Measurements from ENCODE around the gene NEDD4L.

The NEDD4L gene

DNA sequence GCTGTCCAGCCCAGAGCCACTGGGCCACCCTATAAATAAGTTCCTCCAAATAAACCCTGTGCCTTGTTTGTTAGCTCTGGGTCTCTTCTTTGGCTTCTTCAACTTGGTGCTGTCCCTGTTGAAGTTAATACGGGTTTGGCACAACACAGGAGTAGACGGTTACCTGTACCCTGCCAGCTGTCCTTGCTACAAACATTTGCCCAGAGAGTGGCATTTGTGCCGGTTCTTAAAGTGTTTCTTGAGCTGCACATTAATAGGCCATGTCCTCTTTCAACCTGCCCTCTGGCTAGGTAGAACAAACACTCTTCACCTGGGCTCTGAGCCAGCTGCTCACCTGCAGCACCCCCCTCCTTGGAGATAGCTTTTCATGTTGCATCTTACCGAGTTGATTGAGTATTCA, 139.2 kb downstream of the NEDD4L start:
- no peak for TF ChIP-seq ZNF274 (IDR thresholded peaks at IDR 0.05; ENCODE audit: low read depth, low read length)
- no peak overlapping the region for H3K4me3 ChIP-seq (ENCODE audit: low read length)

DNA sequence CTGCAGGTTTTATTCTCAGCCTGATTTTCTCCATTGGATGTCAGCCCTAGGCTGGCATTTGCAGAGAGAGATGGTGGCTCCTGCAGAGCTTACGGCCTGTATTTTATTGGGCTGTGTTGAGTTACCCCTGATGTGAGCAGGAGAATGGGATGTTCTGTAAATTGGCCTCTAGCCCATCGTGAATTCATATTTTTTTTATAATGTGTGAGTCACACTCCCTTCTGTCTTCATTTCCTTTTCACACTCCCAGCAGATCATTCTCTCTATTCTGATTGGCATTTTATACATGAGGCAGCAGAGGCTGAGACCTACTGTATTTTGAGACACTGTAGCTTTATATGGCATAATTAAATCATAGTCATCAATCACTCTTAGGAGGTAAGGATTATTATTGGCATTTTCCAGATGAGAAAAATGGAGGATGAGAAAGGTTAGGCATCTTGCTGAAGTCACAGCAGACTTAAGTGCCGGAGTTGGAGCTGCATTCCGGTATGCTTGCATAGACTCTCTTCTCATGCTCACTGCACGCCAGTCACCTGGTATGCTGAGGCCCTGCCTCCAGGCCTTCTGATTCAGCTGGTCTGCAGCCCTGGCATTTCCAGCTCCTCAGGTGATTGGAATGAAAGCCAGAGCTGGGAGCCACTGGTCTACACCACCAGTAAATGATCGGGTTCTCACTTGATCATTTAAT, 142.4 kb downstream of the NEDD4L start:
- TF ChIP-seq ZNF274 (IDR thresholded peaks at IDR 0.05; ENCODE audit: low read depth, low read length), result no peak
- H3K4me3 ChIP-seq (ENCODE audit: low read length), result no peak overlapping the region

DNA sequence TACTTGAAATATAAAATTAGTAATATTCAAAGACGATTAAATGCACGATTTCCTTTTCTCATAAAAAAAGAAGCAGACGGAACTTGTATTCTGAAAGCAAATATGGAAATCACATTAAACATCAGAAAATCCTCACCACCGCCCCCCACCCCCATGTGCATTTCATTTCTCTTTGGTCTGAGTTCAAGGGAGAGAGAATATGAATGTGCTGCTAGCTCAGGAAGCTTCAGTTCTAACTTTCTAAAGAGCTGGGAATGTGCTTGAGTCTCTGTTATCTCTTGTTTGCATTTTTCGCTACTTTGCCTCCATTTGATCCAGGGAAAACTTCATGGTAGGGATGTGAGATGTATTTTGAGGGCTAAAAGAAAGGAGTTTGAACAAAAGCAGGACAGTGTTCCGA, 143.6 kb downstream of the NEDD4L start:
- TF ChIP-seq ZNF274 (IDR thresholded peaks at IDR 0.05; ENCODE audit: low read depth, low read length), result no peak
- no peak overlapping the region for H3K4me3 ChIP-seq (ENCODE audit: low read length)

DNA sequence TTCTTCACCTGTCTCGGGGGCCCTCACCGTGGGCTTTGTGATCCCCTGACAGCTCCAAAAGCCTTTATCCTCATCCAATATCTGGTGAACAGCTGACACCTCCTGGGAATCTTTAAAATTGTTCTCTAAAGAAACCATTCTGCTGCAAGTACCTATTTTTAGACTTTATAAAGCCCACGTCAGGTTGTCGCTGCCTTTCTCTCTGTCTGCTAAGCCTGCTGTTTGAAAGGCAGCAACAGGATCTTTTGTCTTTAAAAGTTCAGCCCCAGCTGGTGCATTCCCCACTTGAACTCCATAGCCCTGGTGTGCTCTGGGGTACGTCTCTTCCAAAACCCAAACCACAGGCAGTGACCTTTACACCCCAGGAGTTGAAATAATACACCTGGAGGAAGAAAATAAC, 145.0 kb downstream of the NEDD4L start:
- no peak for TF ChIP-seq ZNF274 (IDR thresholded peaks at IDR 0.05; ENCODE audit: low read depth, low read length)
- H3K4me3 ChIP-seq (ENCODE audit: low read length), result no peak overlapping the region

DNA sequence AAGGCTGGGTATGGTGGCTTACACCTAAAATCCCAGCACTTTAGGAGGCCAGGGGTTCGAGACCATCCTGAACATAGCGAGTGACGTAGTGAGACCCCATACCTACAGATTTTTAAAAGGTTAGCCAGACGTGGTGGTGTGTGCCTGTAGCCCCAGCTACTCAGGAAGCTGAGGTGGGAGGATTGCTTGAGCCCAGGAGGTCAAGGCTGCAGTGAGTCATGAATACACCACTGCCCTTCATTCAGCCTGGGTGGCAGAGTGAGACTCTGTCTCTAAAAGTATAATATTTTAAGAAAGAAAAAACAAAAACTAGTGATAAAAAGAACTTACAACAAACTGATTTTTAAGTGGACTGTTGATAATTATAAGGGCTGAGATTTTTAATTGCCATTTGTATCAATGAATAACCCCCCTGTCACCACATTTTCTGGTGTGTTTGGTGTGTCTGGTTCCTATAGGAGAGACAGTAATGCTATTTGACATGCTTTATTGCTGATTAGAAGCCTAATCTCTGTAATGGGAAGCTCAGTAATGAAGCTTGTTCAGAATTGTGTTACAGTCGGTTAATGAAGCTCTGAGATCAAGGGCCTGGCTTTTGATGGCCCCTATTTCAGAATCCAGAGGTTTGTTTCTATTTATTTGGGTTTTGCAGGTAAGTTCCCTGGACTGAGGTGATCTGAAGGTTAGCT, 147.0 kb downstream of the NEDD4L start:
- no peak overlapping the region for H3K4me3 ChIP-seq (ENCODE audit: low read length)
- TF ChIP-seq ZNF274 (IDR thresholded peaks at IDR 0.05; ENCODE audit: low read depth, low read length), result no peak

DNA sequence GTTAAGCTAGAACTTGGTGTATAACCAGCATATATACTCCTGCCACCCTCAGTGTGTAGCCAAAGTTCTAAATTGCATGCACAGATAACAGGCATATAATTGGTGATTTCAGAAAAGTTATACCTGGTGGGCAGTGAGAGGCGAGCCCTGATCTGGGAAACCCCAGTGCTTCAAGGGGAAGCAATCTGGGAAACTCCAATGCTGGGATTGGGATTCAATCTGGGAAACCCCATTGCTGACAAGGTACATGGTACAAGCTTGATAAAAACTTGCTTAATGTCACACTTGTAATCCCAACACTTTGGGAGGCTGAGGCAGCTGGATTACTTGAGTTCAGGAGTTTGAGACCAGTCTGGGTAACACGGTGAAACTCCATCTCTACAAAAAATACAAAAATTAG, 147.6 kb downstream of the NEDD4L start:
- no peak for TF ChIP-seq ZNF274 (IDR thresholded peaks at IDR 0.05; ENCODE audit: low read depth, low read length)
- no peak overlapping the region for H3K4me3 ChIP-seq (ENCODE audit: low read length)

DNA sequence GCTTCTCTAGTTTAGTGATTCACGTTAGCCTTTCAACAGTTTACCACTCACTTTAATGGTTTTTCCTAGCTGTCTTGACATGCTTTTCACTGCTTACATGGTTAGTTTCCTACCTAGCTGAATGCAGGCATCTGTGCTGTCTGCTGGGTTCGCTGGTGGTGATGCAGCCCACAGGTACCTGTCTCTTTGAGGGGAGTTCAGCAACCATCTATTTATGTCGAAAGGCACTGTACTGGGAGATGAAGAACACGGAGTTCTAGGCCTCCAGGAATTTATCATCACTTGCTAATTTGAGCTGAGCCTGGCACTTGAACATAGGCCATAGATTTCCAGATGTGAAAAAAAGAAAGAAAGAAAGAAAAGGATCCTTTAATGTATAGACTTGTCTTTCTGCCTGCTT, 148.5 kb downstream of the NEDD4L start:
- H3K4me3 ChIP-seq (ENCODE audit: low read length), result no peak overlapping the region
- TF ChIP-seq ZNF274 (IDR thresholded peaks at IDR 0.05; ENCODE audit: low read depth, low read length), result no peak

DNA sequence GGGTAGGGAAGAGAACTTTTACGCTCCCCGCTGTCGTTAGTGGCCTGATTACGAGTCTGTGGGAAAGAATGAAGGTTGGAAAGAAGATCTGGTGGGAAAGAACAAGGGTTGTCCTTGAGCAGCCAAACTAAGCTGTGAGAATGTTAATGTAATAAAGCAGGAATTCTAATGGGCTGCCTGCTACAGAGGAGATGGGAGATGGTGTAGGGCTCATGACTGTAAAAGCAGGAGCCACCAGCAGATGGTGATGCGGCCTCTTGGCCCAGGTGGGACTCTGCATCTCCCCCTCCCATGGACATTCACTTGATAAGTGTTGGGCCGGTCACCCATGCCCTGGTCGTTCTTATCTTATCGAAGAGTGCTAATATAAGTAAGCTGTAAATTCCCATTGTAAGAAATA, 150.0 kb downstream of the NEDD4L start:
- TF ChIP-seq ZNF274 (IDR thresholded peaks at IDR 0.05; ENCODE audit: low read depth, low read length), result no peak
- H3K4me3 ChIP-seq (ENCODE audit: low read length), result no peak overlapping the region

DNA sequence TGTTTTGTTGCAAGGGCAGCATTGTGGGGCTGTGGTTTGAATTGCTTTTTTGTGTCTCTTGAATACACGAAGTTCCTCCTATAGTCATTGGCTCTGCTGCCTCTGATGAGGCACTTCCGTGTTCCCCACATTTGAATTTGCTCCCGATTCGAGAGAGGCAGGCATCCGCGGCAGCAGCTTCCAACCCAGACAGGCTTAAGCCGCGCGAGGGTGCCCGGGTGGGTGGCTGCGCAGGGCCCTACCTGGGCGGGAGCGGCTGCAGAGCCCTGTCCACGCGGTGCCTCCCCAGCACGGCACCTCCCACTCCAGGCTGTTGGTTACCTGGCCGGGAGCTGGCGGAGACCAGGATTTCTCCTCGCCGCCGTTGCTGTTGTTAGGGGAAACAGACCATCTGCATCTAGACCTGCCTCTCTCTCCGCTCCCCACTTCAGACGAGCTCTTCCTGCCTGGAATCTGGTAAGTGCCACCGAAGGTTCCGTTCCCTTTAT, 151.3 kb downstream of the NEDD4L start:
- no peak for TF ChIP-seq ZNF274 (IDR thresholded peaks at IDR 0.05; ENCODE audit: low read depth, low read length)
- peak overlapping the region; percentile 43 for H3K4me3 ChIP-seq (ENCODE audit: low read length)

DNA sequence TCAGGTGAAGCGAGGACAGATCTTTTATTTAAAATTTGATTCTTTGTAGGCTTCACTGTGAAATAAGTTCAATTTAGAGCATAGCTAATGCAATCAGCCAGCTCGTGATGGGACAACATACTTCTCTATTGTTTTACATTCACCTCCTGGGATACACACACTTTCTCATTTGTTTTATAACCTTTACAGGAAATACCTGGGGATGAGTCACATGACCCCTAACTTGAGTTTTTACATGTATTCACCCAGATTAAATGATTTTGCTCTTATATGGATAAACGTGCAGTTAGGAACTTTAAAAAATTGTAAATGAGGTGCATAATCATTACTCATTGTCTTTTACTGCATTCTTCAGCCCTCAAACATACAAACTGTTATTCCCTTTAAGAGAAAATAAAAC, 152.1 kb downstream of the NEDD4L start:
- TF ChIP-seq ZNF274 (IDR thresholded peaks at IDR 0.05; ENCODE audit: low read depth, low read length), result no peak
- H3K4me3 ChIP-seq (ENCODE audit: low read length), result peak overlapping the region; percentile 43; the same call in 1 of the 2 replicates

DNA sequence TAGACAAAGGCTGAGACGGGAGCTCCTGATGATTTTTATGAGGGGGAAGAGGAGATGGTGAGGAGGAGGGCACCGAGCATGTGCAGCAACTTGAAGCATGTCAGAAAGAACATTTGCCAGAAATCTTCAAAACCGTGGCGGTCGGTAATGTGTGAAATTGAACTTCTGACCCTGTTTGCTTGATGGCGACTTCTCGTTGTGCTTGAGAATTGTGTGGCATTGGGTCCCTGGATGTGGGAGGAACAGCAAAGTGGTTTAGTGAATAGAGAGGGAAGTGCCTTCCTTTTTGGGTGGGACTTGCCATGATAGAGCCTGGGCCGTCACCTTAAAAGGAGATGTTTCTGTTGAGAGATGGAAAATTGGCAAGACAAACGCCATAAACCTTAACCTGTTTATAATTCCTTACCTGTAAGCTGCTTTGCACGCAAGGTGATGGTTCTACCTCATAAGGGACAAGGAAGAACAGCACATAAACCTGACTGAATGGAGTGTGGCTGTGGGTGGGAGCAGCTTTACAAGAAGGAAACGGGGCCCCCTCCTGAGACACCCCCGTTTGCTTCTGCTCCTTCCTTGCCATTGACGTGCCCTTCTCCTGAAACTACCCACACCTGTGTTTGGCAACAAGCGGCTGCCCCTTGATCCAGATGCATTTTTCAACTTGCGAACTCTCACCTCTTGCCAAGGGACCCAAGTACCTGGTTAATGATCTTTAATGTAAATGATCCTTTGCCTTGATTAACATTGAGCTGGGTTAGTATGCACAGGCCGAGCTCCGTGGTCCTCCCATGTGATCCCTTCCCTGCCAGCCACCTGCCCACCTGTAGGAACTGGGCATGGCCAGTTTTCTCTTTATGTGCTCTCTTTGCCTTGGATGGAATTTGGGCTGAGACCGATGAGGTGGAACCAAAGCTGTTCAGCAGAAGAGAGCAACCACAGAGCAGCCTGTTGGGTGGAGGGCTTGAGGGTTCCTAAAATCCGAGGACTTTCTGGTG, 153.2 kb downstream of the NEDD4L start:
- no peak for TF ChIP-seq ZNF274 (IDR thresholded peaks at IDR 0.05; ENCODE audit: low read depth, low read length)
- no peak overlapping the region for H3K4me3 ChIP-seq (ENCODE audit: low read length)

DNA sequence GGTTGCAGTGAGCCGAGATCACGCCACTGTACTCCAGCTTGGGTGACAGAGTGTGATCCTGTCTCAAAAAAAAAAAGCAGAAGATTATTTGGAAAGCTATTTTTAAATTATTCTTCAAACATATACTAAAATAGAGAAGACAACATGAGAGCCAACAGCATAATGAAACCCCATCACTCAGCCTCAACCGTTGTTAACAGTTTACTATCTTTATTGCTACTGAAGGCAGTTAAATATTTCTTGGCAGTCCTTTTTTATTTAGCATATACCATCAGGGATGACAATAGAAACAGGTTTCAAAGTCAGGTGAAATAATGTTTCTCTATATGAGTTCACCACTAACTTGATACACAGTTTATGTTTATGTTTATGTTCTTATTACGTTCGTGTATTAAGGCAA, 157.2 kb downstream of the NEDD4L start:
- no peak for TF ChIP-seq ZNF274 (IDR thresholded peaks at IDR 0.05; ENCODE audit: low read depth, low read length)
- H3K4me3 ChIP-seq (ENCODE audit: low read length), result no peak overlapping the region

DNA sequence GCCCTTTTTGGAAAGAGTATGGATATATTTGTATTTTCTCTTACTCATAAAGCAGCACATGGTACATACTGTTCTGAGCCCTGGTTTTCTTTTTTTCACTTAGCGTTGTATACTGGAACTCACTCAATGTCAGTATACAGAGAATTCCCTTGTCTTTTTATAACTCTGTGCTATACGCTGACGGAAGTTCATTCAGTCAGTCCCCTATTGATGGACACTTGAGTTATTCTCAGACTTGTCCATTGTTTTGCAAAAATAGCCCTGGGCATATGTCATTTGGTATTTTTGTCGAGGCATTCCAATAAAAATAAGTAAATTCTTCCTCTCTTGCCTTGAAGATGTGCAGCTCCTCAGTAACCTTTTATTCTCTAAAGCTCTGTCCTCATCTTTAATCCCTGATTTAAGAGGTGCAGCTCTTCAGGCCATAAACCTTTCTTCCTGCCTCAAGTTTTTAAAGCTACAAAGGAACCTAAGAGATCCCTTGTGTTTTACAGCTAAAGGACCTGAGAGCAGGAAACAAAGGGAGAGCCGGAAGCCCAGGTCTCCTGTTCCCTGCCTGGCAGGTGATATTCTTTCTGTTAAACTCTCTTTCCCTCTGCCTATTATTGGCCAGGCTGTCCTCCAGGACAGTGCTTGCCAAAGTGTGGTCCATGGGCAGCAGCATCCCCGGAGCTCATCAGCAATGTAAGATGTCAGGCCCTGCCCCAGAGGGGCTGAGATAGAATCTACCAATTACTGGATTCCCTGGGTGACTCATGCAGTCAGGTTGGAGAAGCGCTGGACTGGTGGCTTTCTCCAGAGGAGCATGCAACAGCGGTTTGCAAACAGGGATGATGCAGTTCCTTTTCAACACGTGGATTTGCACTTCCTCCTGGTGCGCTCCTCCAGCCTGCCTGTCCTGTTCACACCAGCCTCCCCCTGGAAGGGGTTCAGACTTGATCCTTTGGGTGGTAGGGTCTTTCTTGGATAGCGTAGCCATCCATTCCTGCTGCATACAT, 158.0 kb downstream of the NEDD4L start:
- TF ChIP-seq ZNF274 (IDR thresholded peaks at IDR 0.05; ENCODE audit: low read depth, low read length), result no peak
- no peak overlapping the region for H3K4me3 ChIP-seq (ENCODE audit: low read length)

Data from GM08714 (cell line).